NOMO-1 treated with dmso at 0.1 percent for 144 hours (cell line): ENCODE measurements around the gene RUNX2.

Experiments
- DNase-seq: peaks from one replicate; lab custom pipeline; 2025; ENCODE audit not compliant: unreplicated experiment; lab: John Stamatoyannopoulos, UW

The RUNX2 gene

DNA sequence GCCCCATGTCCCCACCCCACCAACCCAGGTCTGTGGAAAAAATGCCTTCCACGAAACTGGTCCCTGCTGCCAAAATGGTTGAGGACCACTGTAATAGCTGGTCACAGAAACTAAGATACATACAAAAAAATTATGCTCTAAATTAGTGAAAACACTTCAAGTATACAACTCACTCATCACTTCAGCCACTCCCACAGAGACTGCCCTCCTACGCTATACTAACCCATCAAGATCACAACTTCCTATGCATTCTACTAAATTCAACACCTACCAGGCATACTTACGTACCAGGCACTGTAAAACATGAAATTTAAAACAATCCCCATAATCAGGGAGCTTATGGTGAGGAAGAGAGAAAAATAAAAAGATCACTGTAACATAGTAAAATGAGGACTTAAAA lies 22.9 kb downstream of the RUNX2 start:
- no peak for DNase-seq

GRCh38 chr6:45351667-45352066 lies 23.5 kb downstream of the RUNX2 start:
- peak; percentile 2 for DNase-seq

DNA sequence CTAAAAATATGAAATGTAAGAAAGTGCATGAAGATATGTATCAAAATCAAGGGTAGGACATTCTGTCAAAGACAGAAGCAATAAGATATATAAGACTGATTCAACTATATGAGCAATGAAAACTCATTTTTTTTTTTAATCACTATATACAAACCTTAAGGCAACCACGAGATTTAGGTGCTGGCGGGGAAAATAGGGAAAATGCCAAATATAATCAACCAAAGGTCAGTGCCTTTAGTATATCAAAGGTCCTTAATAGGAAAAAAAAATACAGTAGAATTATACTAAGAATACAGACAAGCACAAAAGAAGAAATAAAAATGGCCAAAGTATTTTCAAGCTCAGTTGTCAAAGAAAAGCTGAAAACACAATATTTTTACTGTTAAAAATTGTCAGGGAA lies 25.5 kb downstream of the RUNX2 start:
- DNase-seq = no peak

DNA sequence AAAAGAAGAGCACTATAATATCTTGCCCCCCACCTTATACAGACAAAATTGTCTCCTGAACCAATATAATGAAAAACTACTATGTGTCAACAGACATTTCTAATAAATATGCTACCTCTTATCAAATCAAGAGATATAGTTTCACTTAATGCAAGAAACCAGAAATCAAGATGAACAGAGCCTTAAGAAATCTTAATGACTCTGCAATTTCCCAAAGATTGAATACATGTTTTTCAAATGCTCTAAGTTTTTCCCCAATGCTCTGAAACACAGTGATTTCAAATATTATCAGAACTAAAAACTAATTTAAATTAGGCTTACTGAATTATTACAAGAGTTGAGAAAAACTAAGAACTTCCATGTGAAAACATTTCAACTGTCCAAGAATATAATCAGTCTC lies 36.3 kb downstream of the RUNX2 start:
- no peak for DNase-seq

DNA sequence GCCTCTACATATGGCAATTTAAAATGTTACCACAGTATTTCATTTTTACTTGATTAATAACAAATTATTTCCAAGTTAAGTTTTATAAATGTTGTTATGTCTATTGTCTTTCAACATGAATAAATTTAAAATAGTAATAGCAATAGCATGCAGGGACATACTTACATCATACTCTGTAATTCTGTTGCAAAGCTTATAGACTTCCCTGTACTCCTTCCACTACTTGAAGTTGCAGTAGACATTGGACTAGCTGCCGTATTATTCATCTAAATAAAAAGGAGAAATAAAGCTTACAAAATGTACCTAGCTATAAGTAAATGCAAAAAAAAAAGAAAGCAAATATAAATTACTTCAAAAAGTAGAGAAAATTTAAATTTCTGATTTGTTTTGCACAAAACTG lies 36.9 kb downstream of the RUNX2 start:
- no peak for DNase-seq

- DNase-seq = no peak
Observed at GRCh38 chr6:45366534-45366933, 38.4 kb downstream of the RUNX2 start.

GRCh38 chr6:45367999-45368398 lies 39.9 kb downstream of the RUNX2 start:
- DNase-seq = no peak

GRCh38 chr6:45369870-45370269 lies 41.7 kb downstream of the RUNX2 start:
- DNase-seq = no peak

DNA sequence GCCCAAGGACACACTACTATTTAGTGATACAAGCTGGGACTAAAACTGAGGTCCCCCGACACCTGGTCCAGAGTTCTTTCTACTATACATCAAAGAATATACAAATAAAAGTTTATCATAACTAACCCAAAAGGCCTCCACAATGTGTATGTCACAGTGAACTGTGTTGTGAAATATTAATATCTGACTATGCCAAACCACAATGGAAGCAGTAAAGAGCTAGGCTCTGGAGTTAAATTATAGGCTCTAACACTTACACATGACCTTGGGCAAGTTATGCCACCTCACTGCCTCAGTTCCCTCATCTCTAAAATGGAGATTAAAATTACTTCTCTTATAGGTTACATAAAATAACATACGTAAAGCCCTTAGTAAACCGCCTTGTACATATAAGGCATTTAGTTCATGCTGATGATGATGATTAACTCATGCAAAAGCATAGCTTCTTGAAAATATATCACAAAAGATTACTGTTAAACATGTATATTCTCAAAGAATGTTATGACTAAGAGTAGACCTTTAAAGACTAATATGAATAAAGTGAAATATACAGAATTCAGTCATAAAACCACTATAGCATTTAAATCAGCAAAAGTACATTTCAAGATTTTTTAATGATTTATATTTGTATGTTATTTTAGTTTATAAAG lies 43.9 kb downstream of the RUNX2 start:
- DNase-seq = no peak

DNA sequence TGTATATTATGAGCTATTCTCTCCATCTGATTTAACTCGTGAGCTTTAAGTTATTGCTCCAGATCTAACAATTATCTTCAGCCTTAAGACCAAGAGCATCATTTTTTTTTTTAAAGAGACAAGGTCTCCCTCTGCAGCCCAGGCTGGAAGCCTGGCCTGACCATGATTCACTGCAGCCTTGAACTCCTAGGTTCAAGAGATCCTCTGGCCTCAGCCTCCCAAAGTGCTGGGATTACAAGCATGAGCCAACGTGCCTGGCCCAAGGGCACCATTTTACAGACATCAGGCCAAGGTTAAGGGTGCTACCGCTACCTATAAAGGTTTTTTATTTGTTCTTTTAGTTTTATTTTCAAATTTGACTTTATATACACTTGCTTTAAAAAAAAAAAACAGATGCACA lies 47.3 kb downstream of the RUNX2 start:
- no peak for DNase-seq

GRCh38 chr6:45376310-45377042 lies 48.3 kb downstream of the RUNX2 start:
- no peak for DNase-seq

DNA sequence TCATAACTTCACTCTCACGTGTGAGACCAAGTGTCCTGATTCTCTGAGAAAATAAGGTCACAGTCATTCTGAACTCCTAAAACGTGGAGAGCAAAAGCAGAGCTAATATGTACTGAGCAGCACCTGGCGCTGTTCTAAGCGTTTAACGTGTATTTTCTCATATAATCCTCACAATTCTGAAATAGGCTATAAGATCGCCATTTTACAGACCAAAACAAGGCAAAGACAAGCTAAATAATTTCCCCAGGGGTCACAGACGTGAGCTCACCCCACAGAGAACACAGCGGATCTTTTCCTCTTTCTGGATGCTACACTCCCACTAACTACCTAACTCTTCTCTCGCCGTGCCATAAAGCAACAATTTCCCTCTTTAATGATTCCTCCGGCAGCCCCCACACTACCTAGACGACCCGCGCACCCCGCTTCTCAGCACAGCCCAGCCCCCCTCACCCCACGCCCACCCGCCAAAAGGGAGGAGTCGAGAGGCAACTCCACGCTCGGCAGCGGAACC lies 49.0 kb downstream of the RUNX2 start:
- peak; percentile 57 for DNase-seq

DNA sequence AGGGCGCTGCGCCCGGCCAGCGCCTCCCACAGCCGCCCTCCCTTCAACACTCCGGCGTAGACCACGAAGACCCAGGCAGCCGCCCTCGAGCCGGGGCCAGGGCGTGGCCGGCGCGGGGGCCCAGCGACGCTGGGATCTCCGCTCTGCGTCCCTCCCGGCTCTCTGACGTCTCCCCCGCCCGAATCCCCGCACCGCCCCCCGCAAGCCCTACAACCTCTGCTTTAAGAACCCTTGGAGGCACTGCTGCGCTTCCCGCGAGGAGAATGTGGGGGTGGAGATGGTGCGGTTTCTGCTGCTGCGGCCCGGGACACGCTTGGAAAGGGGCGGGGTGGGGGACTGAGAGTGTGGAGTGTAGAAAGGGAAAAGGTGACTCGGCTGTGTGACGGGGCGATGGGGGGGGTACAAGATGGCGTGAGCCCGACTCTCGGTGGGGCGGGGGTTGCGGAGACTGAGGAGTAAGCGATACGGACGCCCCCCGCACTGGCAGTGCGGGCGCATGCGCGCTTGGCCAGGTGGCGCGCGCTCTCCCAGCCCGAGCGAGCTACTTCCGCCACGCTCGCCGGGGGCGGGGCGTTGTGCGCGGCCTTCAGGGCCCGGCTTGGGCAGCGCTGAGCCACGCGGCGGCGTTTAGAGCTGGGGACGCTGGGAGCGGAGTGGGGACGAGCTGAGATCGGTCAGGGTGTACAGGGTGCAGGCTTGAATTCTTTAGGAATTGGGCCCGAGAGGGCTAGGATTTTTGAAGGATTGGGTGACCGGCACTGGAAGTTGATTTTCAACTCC lies 49.6 kb downstream of the RUNX2 start, which contains the start of gene SUPT3H:
Gene SUPT3H (minus strand): TSS at position 381 of the 780 bp plus-strand sequence.
- peak; percentile 84 for DNase-seq

DNA sequence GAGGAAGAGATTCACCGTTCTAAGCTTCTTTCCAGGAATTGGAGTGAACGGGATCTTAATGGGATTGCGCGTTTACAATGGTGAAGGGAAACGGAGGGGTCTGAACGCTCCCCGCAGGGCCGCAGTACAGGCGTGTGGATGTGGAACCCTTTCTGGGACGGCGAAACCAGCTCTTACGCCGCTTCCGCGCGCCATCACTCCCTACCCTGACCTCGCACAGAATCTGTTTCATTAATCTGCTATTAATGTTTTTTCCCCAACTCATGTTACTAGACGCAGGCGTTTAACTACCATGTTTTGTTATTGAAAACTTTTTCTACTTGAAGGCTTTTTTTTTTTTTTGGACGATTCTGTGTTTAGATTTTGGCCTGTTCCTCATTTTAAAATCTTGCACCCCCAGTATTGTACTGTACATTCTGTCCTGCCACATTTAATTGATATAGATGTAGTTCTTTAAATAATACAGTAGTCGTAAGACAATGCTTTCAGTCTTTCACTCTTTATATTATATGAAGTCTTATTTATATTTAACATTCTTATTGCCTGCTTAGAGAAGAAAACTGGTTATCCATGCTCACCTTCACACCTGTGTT lies 50.3 kb downstream of the RUNX2 start:
- peak; percentile 46 for DNase-seq

GRCh38 chr6:45382391-45382790 lies 54.3 kb downstream of the RUNX2 start:
- no peak for DNase-seq

DNA sequence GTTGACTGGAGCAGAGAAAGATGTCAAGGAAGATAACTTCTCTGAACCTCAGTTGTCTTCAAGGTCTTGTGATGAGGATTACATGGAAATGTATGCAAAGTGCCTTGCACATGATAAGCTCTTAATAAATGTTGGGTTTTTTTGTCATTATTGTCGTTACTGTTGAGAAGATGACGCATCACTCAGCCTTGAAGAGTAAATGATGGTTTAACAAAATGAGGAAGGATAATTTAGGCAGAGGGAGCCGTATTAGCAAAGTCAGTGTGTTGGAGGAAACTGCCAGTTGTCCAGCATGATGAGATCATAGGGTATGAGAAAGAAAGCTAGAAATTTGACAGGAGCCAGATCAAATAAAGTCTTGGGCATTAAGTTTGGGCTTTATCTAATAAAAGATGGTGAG lies 58.4 kb downstream of the RUNX2 start:
- DNase-seq = peak; percentile 17

GRCh38 chr6:45387236-45387635 lies 59.1 kb downstream of the RUNX2 start:
- DNase-seq = no peak

DNA sequence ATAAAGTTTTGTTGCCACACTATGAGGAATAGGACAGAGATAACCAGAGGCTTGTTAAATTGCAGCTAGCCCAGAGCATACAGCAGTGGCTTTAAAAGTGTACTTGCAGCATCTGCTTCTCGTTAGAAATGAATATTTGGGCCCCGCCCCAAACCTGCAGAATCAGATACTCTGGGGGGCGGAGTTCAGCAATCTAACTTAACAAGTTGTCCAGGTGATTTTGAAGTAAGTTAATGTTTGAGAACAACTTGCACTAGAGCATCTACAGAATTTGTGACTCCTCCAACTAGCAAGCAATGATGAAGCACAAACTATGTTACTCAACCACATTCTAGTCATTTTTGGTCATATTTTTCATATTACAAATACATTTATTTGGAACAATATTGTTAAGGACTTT lies 60.2 kb downstream of the RUNX2 start:
- no peak for DNase-seq

DNA sequence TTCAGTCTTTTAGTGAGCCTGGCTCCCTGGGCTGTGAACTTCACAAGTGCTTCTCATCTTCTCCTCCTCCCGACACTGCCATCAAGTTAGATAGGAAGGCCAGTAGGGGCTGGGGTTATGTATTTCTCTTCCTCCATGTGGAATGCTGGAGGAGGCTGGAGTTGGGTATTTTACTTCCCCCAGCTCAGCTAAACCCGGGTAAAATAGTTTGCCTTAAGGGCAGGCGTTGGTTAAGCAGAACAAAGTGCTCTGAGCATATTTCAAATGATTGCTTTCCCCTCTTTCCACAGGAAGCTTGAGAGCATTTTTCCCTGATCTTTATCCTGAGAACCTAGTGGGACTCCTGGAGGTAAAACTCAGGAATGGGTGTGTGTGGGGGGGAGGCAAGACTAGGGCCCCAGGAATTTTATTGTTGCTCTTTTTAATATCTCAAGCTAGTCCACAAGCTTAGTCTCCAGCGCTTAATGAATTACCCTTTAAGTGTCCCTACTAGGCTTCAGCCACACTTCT lies 66.5 kb downstream of the RUNX2 start:
- DNase-seq = no peak

DNA sequence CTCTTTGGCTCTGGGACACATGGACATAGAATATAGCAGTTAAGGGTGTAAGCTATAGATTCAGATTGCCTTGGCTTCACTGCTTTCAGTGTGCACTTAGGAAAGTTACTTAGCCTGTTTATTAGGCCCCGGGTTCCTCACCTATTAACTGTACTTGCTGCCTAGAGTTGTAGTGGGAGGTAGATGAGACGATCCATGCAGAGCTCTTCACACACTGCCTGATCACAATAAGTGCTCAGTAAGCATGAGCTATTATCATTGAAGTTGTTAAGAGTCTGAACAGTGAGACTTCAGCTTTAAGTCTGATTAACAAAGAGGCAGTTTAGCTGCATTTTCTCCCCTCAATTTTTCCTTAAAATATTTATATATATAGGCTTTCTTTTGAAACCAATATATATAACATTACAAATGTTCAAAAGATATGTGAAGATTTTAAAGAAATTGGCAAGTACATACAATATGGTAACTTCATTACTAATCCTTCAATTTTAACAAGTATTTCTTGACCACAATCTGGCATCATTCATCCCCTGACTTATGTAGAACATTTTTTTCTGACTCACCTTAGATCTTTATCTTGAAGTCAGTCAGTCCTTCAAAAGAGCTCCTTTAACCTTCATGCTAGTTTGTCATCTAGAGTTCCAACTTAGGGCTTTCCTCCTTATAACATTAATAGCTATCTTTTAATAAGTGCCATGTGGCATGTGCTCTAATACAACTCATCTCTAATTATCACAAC lies 70.1 kb downstream of the RUNX2 start:
- no peak for DNase-seq
